Neural progenitor cell (in vitro differentiated cells): ENCODE results near the gene FRMPD1.
"Not testable (repeated sequence)": the region's sequence is repeated elsewhere in the genome, so short reads cannot be mapped to it uniquely, and the experiment has no call there.

Source experiments
- CTCF ChIP-seq: fragments of 200-600 bp; sonication (generic); IDR thresholded peaks from 2 replicates; pipeline ENCODE4 v1.5.1; 2017; ENCODE audit warnings: antibody characterized with exemption, mild to moderate bottlenecking
- EZH2phosphoT487 ChIP-seq: fragments of 200-600 bp; sonication (generic); IDR thresholded peaks from 2 replicates; pipeline ENCODE4 v1.6.1; 2017; ENCODE audit warnings: antibody characterized with exemption

- TF ChIP-seq CTCF, EZH2phosphoT487: not testable (repeated sequence)
Observed at GRCh38 chr9:37765263-37765662, 114.5 kb downstream of the FRMPD1 start.
